Tibial artery (tissue), 4 donors: Measurements from ENCODE around the gene MRPL43.
A peak's percentile ranks its signal among the peaks of the same experiment; 100 is the strongest.

Source experiments
- DNase-seq, 2 donors: peaks; one replicate each; pipeline ENCODE4 v3.0.0-alpha.2; 2019
- H3K27ac ChIP-seq, 2 donors: fragments of 200-600 bp; sonication (generic) in 1 of 2; 1 replicate in 1 of 2; 2 replicates in 1 of 2; pipeline ENCODE4 v1.5.1; 2018 to 2019; ENCODE audit warnings: mild to moderate bottlenecking in 1 of 2
- H3K27me3 ChIP-seq, 2 donors: fragments of 200-600 bp; sonication (generic) in 1 of 2; one replicate each; pipeline versions ENCODE4 v1.5.1 to v1.6.0; 2016 to 2019
- H3K36me3 ChIP-seq, 3 donors: fragments of 200-600 bp; sonication (generic) in 2 of 3; one replicate each; pipeline ENCODE4 v1.5.1; 2016 to 2019; ENCODE audit warnings: mild to moderate bottlenecking in 2 of 3
- H3K4me1 ChIP-seq, 4 donors: fragments of 200-600 bp; sonication (generic) in 2 of 4; 1 replicate in 3 of 4; 2 replicates in 1 of 4; pipeline ENCODE4 v1.5.1; 2016 to 2019
- H3K4me3 ChIP-seq, 2 donors: fragments of 200-600 bp; sonication (generic) in 1 of 2; 1 replicate in 1 of 2; 2 replicates in 1 of 2; pipeline ENCODE4 v1.5.1; 2018 to 2019; ENCODE audit warnings: mild to moderate bottlenecking in 2 of 2
- H3K9me3 ChIP-seq, 3 donors: fragments of 200-600 bp; sonication (generic) in 1 of 3; one replicate each; pipeline ENCODE4 v1.5.1; 2016 to 2019
- CTCF ChIP-seq, 2 experiments: fragments of 200-600 bp in 1 of 2; fragments of 450-650 bp in 1 of 2; IDR thresholded peaks; one replicate each; pipeline ENCODE4 v1.5.1; 2017 to 2019; ENCODE audit warnings: antibody characterized with exemption in 2 of 2, mild to moderate bottlenecking in 1 of 2, moderate library complexity in 1 of 2
- intact Hi-C: fragments of 100-400 bp; cut with DNase I; formaldehyde crosslinking; loops from one replicate; pipeline ENCODE4 v1.15.0; 2023; ENCODE audit warnings: low total_unique reads

Gene MRPL43

GRCh38 chr10:101000127-101000914 lies 13.0 kb upstream of the MRPL43 start:
- Histone ChIP-seq H3K9me3 (no peaks in the 10 kb centered on the region), H3K27me3 (no peaks in the 10 kb centered on the region), H3K4me3 (peak overlapping the region; percentile 73 to 79), H3K27ac (peak overlapping the region; percentile 99 to 100), H3K36me3 (peaks cover 20 to 30% (median 28%) of the 10 kb centered on the region in 3 donors), H3K4me1 (peaks cover 0 to 56% (median 42%) of the 10 kb centered on the region in 4 donors)
- intact Hi-C loops: no loop called here
- DNase-seq: no peak
- no peak for TF ChIP-seq CTCF (IDR thresholded peaks at IDR 0.05)

GRCh38 chr10:100999742-101000126 lies 12.4 kb upstream of the MRPL43 start, which contains the start of gene LZTS2:
LZTS2 (plus strand) TSS chr10:100999808; CDS start chr10:101002539, 2,731 bp downstream.
- peaks cover 14 to 24% (median 22%) of the 10 kb centered on the region in 3 donors for H3K36me3 ChIP-seq
- peaks cover 0 to 56% (median 42%) of the 10 kb centered on the region in 4 donors for H3K4me1 ChIP-seq
- TF ChIP-seq CTCF (IDR thresholded peaks at IDR 0.05): no peak
- DNase-seq: peak in 1 of 2 donors; percentile 75
- H3K9me3 ChIP-seq: no peaks in the 10 kb centered on the region
- intact Hi-C loops: no loop called here
- H3K27me3 ChIP-seq: no peaks in the 10 kb centered on the region
- H3K4me3 ChIP-seq: peak within 1 kb of the TSS; percentile 73 to 79
- peak within 1 kb of the TSS; percentile 99 to 100 for H3K27ac ChIP-seq

- Histone ChIP-seq H3K4me1 (peaks cover 0 to 53% (median 42%) of the 10 kb centered on the region in 4 donors), H3K4me3 (peak overlapping the region; percentile 73 to 79), H3K9me3 (no peaks in the 10 kb centered on the region), H3K27ac (peak overlapping the region; percentile 99 to 100), H3K36me3 (peaks cover 14 to 18% (median 17%) of the 10 kb centered on the region in 3 donors), H3K27me3 (no peaks in the 10 kb centered on the region)
- peak; percentile 78 to 91 for DNase-seq
- peak; percentile 95 to 99 for TF ChIP-seq CTCF (IDR thresholded peaks at IDR 0.05)
- intact Hi-C loops: no loop called here
Measured at GRCh38 chr10:100998991-100999741, 11.9 kb upstream of the MRPL43 start.

- intact Hi-C loops: no loop called here
- Histone ChIP-seq H3K4me1 (peaks cover 0 to 45% (median 37%) of the 10 kb centered on the region in 4 donors), H3K36me3 (peaks cover 9 to 17% (median 10%) of the 10 kb centered on the region in 3 donors), H3K9me3 (no peaks in the 10 kb centered on the region), H3K4me3 (peak overlapping the region; percentile 73 to 79), H3K27me3 (no peaks in the 10 kb centered on the region), H3K27ac (peak overlapping the region; percentile 99 to 100)
- no peak for TF ChIP-seq CTCF (IDR thresholded peaks at IDR 0.05)
- DNase-seq: peak; percentile 88 to 94
Measured at GRCh38 chr10:100998183-100998990, 11.1 kb upstream of the MRPL43 start.
